ENCODE data around the gene GSS. TPM values are rescaled to one million over a fixed set of nuclear protein-coding genes. Genes with fewer than 3 reads are reported as not detected.

Gene GSS
- total and polyA plus RNA-seq, 2 donors (not counting 3 experiments of a cell fraction or from before 2014, with no cell fraction given): 47.9 to 65.1 TPM

GRCh38 chr20:34892671-34893070 is 62.9 kb downstream of the GSS start:
- no peak for DNase-seq (ENCODE audit: low read depth, low spot score)
- Histone ChIP-seq H3K4me3 (replicated peaks in 1 of 3; ENCODE audit: insufficient read depth in 1 of 3, low read depth in 1 of 3, low read length in 3 of 3) (no peak overlapping the region), H3K36me3 (ENCODE audit: control insufficient read depth in 2 of 2, extremely low read depth in 1 of 2, insufficient read depth in 2 of 2, low read length in 2 of 2) (peaks cover 0 to 2% of the 10 kb centered on the region in 2 experiments), H3K27me3 (ENCODE audit: control insufficient read depth in 2 of 2, insufficient read depth in 2 of 2, low read length in 2 of 2) (no peaks in the 10 kb centered on the region), H3K4me2 (ENCODE audit: insufficient read depth, low read length) (no peak overlapping the region), H3K9me1 (replicated peaks; ENCODE audit: control insufficient read depth, extremely low read depth, insufficient read depth, low read length) (no peaks in the 10 kb centered on the region), H3K4me1 (ENCODE audit: control insufficient read depth, extremely low read depth, insufficient read depth, low read length) (peaks cover 3% of the 10 kb centered on the region), H3K9me3 (replicated peaks; ENCODE audit: control insufficient read depth, insufficient read depth, low read length) (no peaks in the 10 kb centered on the region), H2AFZ (ENCODE audit: low read depth, low read length) (no peak overlapping the region), H3K9ac (replicated peaks; ENCODE audit: extremely low read depth, insufficient read depth, low read length) (no peak overlapping the region), H4K20me1 (replicated peaks; ENCODE audit: control insufficient read depth, extremely low read depth, insufficient read depth, low read length) (no peaks in the 10 kb centered on the region), H3K27ac (ENCODE audit: insufficient read depth, low read depth, low read length) (no peak overlapping the region), H3K79me2 (ENCODE audit: control insufficient read depth, insufficient read depth, low read length) (peaks cover 2% of the 10 kb centered on the region)
- intact Hi-C loops (cut with micrococcal nuclease) (no loop called here), dilution Hi-C loops (cut with MboI; ENCODE audit: extremely low pct_ligation_motif_present, low sequenced_read_pairs) (no loop called here)
- TF ChIP-seq, protein P1, sequence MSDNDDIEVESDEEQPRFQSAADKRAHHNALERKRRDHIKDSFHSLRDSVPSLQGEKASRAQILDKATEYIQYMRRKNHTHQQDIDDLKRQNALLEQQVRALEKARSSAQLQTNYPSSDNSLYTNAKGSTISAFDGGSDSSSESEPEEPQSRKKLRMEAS (IDR thresholded peaks at IDR 0.05; ENCODE audit: insufficient read depth, insufficient read length): no peak
- TF ChIP-seq POLR2AphosphoS5 (IDR thresholded peaks at IDR 0.05; ENCODE audit: insufficient read depth, low read depth, low read length): no peak
- TF ChIP-seq JUN (IDR thresholded peaks at IDR 0.05; ENCODE audit: borderline replicate concordance, insufficient read depth, insufficient read length, low read depth): no peak
- no peak for TF ChIP-seq CTCF (IDR thresholded peaks at IDR 0.05; ENCODE audit: extremely low read depth in 1 of 2, insufficient read depth in 1 of 2, low read depth in 1 of 2, low read length in 2 of 2)
- no peak for TF ChIP-seq MYC (IDR thresholded peaks at IDR 0.05; ENCODE audit: low read depth, low read length)
- TF ChIP-seq GATA2 (IDR thresholded peaks at IDR 0.05; ENCODE audit: insufficient read depth, insufficient read length, low read depth, low read length): no peak
- no peak for TF ChIP-seq POLR2A (IDR thresholded peaks at IDR 0.05; ENCODE audit: low read depth, low read length)
- TF ChIP-seq FOS (IDR thresholded peaks at IDR 0.05; ENCODE audit: borderline replicate concordance, insufficient read depth, low read length): no peak
- no peak for TF ChIP-seq EZH2 (IDR thresholded peaks at IDR 0.05; ENCODE audit: borderline replicate concordance, low read depth, low read length, severe bottlenecking)
- CTCF ChIA-PET: interaction anchor here (1.3 to 1.6 kb wide), 3 partner anchors 14 to 39 kb away, joined by 3 to 4 read pairs (median 4); no protein-coding TSS in a partner anchor
- BruUV-seq (replicated peaks): no TSS peak
- FAIRE-seq: no peak
- POLR2A ChIA-PET: interaction anchor here (0.6 kb wide), 1 partner anchor 29 kb away, joined by 4 read pairs; no protein-coding TSS in a partner anchor

All from endothelial cell of umbilical vein (primary cell).